ENCODE data around the gene CYP27A1. TPM values are rescaled to one million over a fixed set of nuclear protein-coding genes. Genes with fewer than 3 reads are reported as not detected.
"Not testable (repeated sequence)": the region's sequence is repeated elsewhere in the genome, so short reads cannot be mapped to it uniquely, and the experiment has no call there.

The CYP27A1 gene
- total and polyA plus RNA-seq, 11 donors: 3.3 to 43.8 (median 7.4) TPM

DNA sequence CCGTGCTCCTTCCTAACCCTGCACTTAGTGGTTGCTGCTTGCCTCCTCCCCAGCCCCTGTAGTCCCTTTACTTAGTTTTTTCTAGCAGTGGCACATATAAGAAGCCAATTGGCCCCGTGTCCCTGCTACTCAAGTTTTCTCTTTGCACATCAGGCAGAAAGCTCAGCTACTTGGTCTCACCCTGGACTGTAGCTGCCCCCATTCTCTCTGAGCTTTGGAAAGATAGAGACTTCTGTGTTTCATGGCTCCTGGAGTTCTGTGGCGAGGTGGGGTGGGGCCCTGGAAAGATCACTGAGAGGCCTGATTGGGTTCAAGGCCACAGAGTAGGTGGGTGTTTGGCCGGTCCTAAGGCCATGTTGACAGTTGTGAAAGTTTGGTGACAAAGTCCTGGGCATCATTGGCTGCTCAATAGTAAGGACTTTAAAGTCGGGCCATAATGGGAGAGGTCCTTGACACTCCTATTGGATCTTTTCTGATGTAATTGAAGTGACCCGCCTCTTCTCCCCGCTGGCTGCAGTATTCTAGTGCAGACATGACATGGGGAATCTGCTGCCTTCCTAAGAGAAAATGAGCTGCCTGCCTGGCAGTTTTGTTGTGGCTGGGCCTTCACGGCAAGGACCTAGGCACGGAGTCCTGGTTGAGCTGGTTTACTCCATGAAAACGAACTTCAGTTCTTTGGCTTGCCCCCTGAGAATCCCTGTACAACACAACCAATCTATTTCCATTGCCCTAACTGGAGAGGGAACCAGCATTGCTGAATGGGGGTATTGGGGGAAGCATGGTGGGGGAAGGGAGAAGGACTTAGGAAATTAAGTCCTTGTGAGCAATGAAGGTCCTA, 26.2 kb upstream of the CYP27A1 start:
- WGBS, 4 donors: 92 to 98% (median 96%) methylated on average over 10 of the region's 10 CpGs
- no peak for ATAC-seq
- H3K4me1 ChIP-seq: peaks cover 0 to 8% (median 0%) of the 10 kb centered on the region in 12 donors
- H3K27ac ChIP-seq: no peak overlapping the region
- DNase-seq: no peak
- H3K27me3 ChIP-seq: no peaks in the 10 kb centered on the region
- no peaks in the 10 kb centered on the region for H3K9me3 ChIP-seq
- H3K36me3 ChIP-seq: peaks cover 0 to 67% (median 48%) of the 10 kb centered on the region in 9 donors
- no peak for TF ChIP-seq POLR2A (IDR thresholded peaks at IDR 0.05)
- no peak for TF ChIP-seq CTCF (IDR thresholded peaks at IDR 0.05)
- intact Hi-C loops (cut with DNase I): no loop called here
- no peak overlapping the region for H3K4me3 ChIP-seq

DNA sequence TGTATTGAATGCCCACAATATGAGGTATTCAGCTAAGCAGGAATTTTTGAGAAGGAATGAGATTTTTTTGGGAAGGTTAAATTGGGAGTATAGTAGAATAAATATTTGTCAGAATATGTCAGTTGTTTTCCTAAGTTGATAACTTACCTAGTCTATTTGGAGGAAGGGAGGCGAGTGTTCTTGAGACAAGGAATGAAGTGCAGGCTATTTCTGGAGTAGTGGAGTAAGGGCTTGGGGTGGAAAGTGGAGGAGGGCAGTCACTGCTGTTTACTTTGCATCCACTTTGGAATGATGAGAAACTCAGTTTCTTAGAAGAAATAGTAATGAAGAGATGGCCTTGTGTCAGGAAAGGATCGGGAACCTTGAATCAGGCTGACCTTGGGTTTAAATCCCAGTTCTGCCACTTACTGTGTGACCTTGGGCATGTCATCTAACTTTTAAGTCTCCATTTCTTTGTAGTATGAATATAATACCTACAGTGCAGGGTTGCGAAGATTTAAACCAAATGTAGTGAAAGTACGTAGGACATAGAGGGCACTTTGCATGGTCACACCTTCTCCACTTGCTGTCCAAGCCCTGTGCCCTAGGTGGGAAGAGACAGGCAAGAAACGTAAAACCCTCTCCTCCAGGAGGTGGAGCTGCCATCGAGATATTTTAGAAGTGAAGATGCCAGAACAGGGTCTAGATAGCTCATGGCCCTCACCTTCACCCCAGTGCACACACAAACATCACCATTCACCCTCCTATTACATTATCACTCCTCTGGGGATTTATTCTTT, 25.2 kb upstream of the CYP27A1 start:
- intact Hi-C loops (cut with DNase I): no loop called here
- no peak overlapping the region for H3K27ac ChIP-seq
- H3K4me1 ChIP-seq: peaks cover 0 to 8% (median 0%) of the 10 kb centered on the region in 12 donors
- no peaks in the 10 kb centered on the region for H3K9me3 ChIP-seq
- 71 to 86% (median 82%) methylated on average over 6 of the region's 6 CpGs for WGBS, 4 donors
- no peak overlapping the region for H3K4me3 ChIP-seq
- no peak for TF ChIP-seq POLR2A (IDR thresholded peaks at IDR 0.05)
- TF ChIP-seq CTCF (IDR thresholded peaks at IDR 0.05): no peak
- DNase-seq: no peak
- no peaks in the 10 kb centered on the region for H3K27me3 ChIP-seq
- H3K36me3 ChIP-seq: peaks cover 0 to 57% (median 38%) of the 10 kb centered on the region in 9 donors
- ATAC-seq: no peak

DNA sequence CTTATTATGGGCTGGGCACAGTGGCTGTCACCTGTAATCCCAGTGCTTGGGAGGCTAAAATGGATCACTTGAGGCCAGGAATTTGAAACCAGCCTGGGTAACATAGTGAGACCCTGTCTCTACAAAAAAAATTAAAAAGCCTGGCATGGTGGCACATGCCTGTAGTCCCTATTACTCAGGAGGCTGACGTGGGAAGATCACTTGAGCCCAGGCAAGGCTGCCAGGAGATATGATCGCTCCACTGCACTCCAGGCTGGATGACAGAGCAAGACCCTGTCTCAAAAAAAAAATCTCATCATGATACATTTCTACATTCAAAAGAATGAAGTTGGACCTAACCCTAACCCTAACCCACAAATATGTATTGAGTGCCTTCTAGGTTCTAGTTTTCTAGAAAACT, 20.2 kb upstream of the CYP27A1 start:
- intact Hi-C loops (cut with DNase I): no loop called here
- TF ChIP-seq CTCF (IDR thresholded peaks at IDR 0.05) (no peak), POLR2A (IDR thresholded peaks at IDR 0.05) (no peak)
- peaks cover 0 to 11% (median 0%) of the 10 kb centered on the region in 9 donors for H3K36me3 ChIP-seq
- H3K9me3 ChIP-seq: no peaks in the 10 kb centered on the region
- DNase-seq (no peak), ATAC-seq (no peak)
- H3K4me1 ChIP-seq: no peaks in the 10 kb centered on the region
- 50 to 80% (median 68%) methylated on average over 2 of the region's 2 CpGs for WGBS, 4 donors
- H3K27me3 ChIP-seq: no peaks in the 10 kb centered on the region
- H3K4me3 ChIP-seq: no peak overlapping the region
- H3K27ac ChIP-seq: no peak overlapping the region

- not testable (repeated sequence) for ATAC-seq, H3K36me3 ChIP-seq, DNase-seq, H3K4me1 ChIP-seq, H3K27me3 ChIP-seq, H3K4me3 ChIP-seq, H3K27ac ChIP-seq
- H3K9me3 ChIP-seq: peaks cover 0 to 11% (median 0%) of the 10 kb centered on the region in 12 donors
- 80 to 100% (median 94%) methylated on average over 4 to 5 of the region's 5 CpGs for WGBS, 4 donors
- intact Hi-C loops (cut with DNase I): loop anchor here in 1 of 10 donors (10.0 kb wide), 1 partner anchor 52 kb away; no protein-coding TSS in a partner anchor
Observed at GRCh38 chr2:218772759-218773158, 9.2 kb upstream of the CYP27A1 start.

Measured in heart left ventricle (tissue), 16 donors.